ENCODE data around the gene HDAC9. TPM values are rescaled to one million over a fixed set of nuclear protein-coding genes. Genes with fewer than 3 reads are reported as not detected.

HDAC9 gene
- total RNA-seq, 4 donors from 2014 or later = 3.4 to 7.2 (median 4.5) TPM

GRCh38 chr7:18552943-18553604 is 57.5 kb downstream of the HDAC9 start:
- Histone ChIP-seq H3K36me3 (no peaks in the 10 kb centered on the region), H3K27me3 (no peaks in the 10 kb centered on the region), H3K9me3 (no peaks in the 10 kb centered on the region), H3K4me1 (peaks cover 8% of the 10 kb centered on the region), H3K4me3 (no peak overlapping the region), H3K27ac (no peak overlapping the region)
- DNase-seq (ENCODE audit: low spot score in 2 of 2) = no peak
- WGBS = 43% methylated on average over 8 of the region's 8 CpGs
- no peak for TF ChIP-seq POLR2AphosphoS5 (IDR thresholded peaks at IDR 0.05)
- no peak for TF ChIP-seq EP300 (IDR thresholded peaks at IDR 0.05)
- no peak for TF ChIP-seq POLR2A (IDR thresholded peaks at IDR 0.05)
- TF ChIP-seq CTCF (IDR thresholded peaks at IDR 0.05) = no peak

GRCh38 chr7:18553605-18554003 is 58.1 kb downstream of the HDAC9 start:
- Histone ChIP-seq H3K4me1 (peaks cover 8% of the 10 kb centered on the region), H3K36me3 (no peaks in the 10 kb centered on the region), H3K27me3 (no peaks in the 10 kb centered on the region), H3K27ac (no peak overlapping the region), H3K9me3 (no peaks in the 10 kb centered on the region), H3K4me3 (no peak overlapping the region)
- 49% methylated on average over 3 of the region's 3 CpGs for WGBS
- TF ChIP-seq POLR2AphosphoS5 (IDR thresholded peaks at IDR 0.05) (no peak), POLR2A (IDR thresholded peaks at IDR 0.05) (no peak), CTCF (IDR thresholded peaks at IDR 0.05) (no peak), EP300 (IDR thresholded peaks at IDR 0.05) (no peak)
- no peak for DNase-seq (ENCODE audit: low spot score in 2 of 2)

GRCh38 chr7:18555120-18555519 is 59.6 kb downstream of the HDAC9 start:
- 55% methylated on average over 1 of the region's 1 CpG for WGBS
- H3K4me3 ChIP-seq = no peak overlapping the region
- DNase-seq (ENCODE audit: low spot score in 2 of 2) = no peak
- no peaks in the 10 kb centered on the region for H3K27me3 ChIP-seq
- no peak for TF ChIP-seq CTCF (IDR thresholded peaks at IDR 0.05)
- TF ChIP-seq EP300 (IDR thresholded peaks at IDR 0.05) = no peak
- no peak for TF ChIP-seq POLR2AphosphoS5 (IDR thresholded peaks at IDR 0.05)
- no peak for TF ChIP-seq POLR2A (IDR thresholded peaks at IDR 0.05)
- H3K9me3 ChIP-seq = no peaks in the 10 kb centered on the region
- H3K27ac ChIP-seq = no peak overlapping the region
- no peaks in the 10 kb centered on the region for H3K36me3 ChIP-seq
- H3K4me1 ChIP-seq = peaks cover 8% of the 10 kb centered on the region

- H3K36me3 ChIP-seq = no peaks in the 10 kb centered on the region
- 55% methylated on average over 1 of the region's 1 CpG for WGBS
- H3K27me3 ChIP-seq = no peaks in the 10 kb centered on the region
- DNase-seq (ENCODE audit: low spot score in 2 of 2) = no peak
- no peak overlapping the region for H3K4me3 ChIP-seq
- no peak overlapping the region for H3K27ac ChIP-seq
- H3K4me1 ChIP-seq = peaks cover 8% of the 10 kb centered on the region
- no peak for TF ChIP-seq POLR2AphosphoS5 (IDR thresholded peaks at IDR 0.05)
- no peak for TF ChIP-seq EP300 (IDR thresholded peaks at IDR 0.05)
- no peak for TF ChIP-seq CTCF (IDR thresholded peaks at IDR 0.05)
- no peak for TF ChIP-seq POLR2A (IDR thresholded peaks at IDR 0.05)
- H3K9me3 ChIP-seq = no peaks in the 10 kb centered on the region
Measured at GRCh38 chr7:18555968-18556367, 60.4 kb downstream of the HDAC9 start.

- no peak overlapping the region for H3K4me3 ChIP-seq
- no peak for DNase-seq (ENCODE audit: low spot score in 2 of 2)
- no peaks in the 10 kb centered on the region for H3K27me3 ChIP-seq
- no peaks in the 10 kb centered on the region for H3K4me1 ChIP-seq
- no peaks in the 10 kb centered on the region for H3K9me3 ChIP-seq
- H3K27ac ChIP-seq = no peak overlapping the region
- no peak for TF ChIP-seq EP300 (IDR thresholded peaks at IDR 0.05)
- TF ChIP-seq POLR2AphosphoS5 (IDR thresholded peaks at IDR 0.05) = no peak
- no peak for TF ChIP-seq POLR2A (IDR thresholded peaks at IDR 0.05)
- TF ChIP-seq CTCF (IDR thresholded peaks at IDR 0.05) = no peak
- no peaks in the 10 kb centered on the region for H3K36me3 ChIP-seq
- 70% methylated on average over 3 of the region's 3 CpGs for WGBS
Measured at GRCh38 chr7:18558503-18558902, 63.0 kb downstream of the HDAC9 start.
